Measurements from ENCODE around the gene HIBADH.

The HIBADH gene

DNA sequence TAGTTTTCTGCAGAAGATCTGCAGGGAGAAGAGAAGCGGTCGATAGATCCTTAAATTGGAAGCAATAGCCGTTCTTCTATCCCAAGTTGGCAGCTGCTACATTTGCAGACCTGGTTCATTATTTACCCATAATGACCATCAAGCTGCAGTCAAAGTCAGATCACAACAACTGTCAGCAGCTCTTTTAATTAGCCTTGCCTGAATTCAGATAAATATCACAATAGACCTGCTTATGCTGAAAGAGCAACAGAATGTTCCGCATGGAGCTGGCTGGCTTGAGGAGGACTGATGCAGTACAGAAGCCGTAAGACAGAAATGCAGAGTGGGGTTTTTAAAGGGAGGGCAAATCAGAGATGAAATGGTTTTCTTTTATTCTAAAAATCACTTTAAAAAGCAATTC lies 109.4 kb downstream of the HIBADH start:
- in situ Hi-C loops (cut with HindIII; ENCODE audit: low sequenced_read_pairs): no loop called here

- in situ Hi-C loops (cut with HindIII; ENCODE audit: low sequenced_read_pairs): no loop called here
Measured at GRCh38 chr7:27551803-27552400, 110.8 kb downstream of the HIBADH start.

DNA sequence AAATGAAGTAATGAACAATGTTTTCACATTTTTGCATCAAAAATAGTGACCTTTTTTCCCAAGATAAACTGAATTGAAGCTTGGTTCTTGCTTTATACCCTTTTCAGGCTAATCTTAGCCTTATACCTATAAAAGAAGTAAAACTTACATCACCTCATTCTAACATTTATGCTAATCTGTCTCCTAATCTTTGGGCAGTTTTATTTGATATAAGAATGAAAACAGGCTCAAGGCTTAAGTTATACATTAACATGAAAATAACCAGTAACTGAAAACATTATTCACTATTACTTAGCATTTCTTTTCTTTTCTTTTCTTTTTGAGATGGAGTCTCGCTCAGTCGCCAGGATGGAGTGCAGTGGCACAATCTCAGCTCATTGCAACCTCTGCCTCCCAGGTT lies 113.1 kb downstream of the HIBADH start:
- in situ Hi-C loops (cut with HindIII; ENCODE audit: low sequenced_read_pairs): loop anchor here (25.0 kb wide), 1 partner anchor 337 kb away; the partner anchor contains the start of gene HOXA13

DNA sequence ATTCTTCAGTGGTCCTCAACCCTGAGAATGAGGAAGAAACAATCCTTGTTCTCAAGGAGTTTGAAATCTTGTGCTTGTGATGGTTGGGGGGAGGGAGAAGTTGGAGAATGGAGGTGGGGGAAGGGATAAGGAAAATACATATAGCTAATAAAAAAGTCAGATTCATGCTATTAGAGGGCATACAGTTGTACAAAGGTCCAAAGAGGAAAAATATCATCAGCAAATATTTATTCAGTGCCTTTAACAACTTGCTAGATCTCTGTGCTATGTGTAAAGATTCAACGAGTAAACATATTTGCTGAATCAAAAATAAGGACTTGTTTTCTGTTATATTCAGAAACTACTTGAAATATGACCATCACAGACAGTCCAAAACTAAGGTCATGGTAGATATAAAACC lies 114.4 kb downstream of the HIBADH start:
- in situ Hi-C loops (cut with HindIII; ENCODE audit: low sequenced_read_pairs): loop anchor here (25.0 kb wide), 1 partner anchor 336 kb away; the partner anchor contains the start of gene HOXA13

DNA sequence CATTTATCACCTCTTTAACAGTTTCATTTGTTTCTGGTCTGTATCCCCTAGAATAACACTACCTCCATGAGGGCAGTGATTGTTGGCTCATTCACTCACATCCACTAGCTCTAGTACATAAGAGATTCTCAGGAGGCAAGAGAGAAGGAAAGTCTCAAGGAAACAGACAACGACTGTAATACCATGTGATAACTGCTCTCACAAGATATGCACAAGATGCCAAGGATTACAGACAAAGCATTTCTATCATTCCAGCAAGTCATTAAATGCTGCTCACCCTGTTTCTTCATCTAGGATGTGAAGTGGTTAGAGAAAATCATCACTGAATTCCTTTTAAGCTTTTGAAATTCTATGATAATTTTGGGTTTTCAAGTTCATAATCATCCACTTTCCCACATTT lies 115.3 kb downstream of the HIBADH start:
- in situ Hi-C loops (cut with HindIII; ENCODE audit: low sequenced_read_pairs): loop anchor here (25.0 kb wide), 1 partner anchor 335 kb away; the partner anchor contains the start of gene HOXA13

DNA sequence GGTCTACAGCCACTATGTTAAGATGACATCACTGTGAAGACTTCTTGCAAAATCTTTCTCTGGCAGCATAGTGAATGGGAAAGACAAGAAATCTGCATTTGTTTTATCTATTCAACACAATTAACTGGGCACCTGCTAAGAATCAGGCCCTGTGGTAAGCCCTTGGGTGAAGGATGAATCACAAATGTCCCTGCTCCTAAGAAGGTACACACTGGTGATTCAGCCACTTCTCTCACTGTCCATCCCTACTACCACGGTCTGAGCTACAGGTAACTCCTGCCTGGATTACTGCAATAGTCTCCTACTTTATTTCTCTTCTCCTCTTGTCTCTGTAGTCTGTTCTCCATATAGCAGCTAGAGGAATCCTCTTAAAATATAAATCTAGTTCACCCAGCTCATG lies 116.1 kb downstream of the HIBADH start:
- in situ Hi-C loops (cut with HindIII; ENCODE audit: low sequenced_read_pairs): loop anchor here (25.0 kb wide), 1 partner anchor 334 kb away; the partner anchor contains the start of gene HOXA13

GRCh38 chr7:27535795-27536194 lies 126.9 kb downstream of the HIBADH start:
- in situ Hi-C loops (cut with HindIII; ENCODE audit: low sequenced_read_pairs): loop anchor here (25.0 kb wide), 1 partner anchor 323 kb away; the partner anchor contains the start of gene HOXA13

DNA sequence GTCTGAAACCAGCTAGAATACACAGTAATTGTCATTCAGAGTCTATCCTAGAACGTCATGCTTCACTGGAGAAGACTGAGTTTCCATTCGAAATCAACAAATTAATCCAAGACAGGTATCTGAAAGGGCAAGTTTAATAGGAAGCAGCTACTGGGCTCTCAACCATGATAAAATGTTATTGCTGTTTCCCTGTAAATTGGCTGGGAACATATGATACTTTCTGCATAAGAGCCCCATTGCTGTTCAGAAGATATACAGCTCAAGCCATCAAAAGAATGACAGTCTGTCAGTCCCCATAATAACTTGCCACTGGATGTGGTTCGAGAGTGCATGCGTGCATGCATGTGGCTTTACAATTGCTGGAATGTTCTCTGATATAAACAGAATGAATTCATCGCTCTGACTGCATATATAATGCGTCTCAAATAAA lies 129.0 kb downstream of the HIBADH start:
- in situ Hi-C loops (cut with HindIII; ENCODE audit: low sequenced_read_pairs): loop anchor here (25.0 kb wide), 1 partner anchor 321 kb away; the partner anchor contains the start of gene HOXA13

- in situ Hi-C loops (cut with HindIII; ENCODE audit: low sequenced_read_pairs): loop anchor here (25.0 kb wide), 1 partner anchor 320 kb away; the partner anchor contains the start of gene HOXA13
Measured at GRCh38 chr7:27532314-27532713, 130.4 kb downstream of the HIBADH start.

- in situ Hi-C loops (cut with HindIII; ENCODE audit: low sequenced_read_pairs): loop anchor here (25.0 kb wide), 1 partner anchor 315 kb away; the partner anchor contains the start of gene HOXA13
Measured at GRCh38 chr7:27527348-27527714, 135.4 kb downstream of the HIBADH start.

GRCh38 chr7:27526611-27527347 lies 135.9 kb downstream of the HIBADH start:
- in situ Hi-C loops (cut with HindIII; ENCODE audit: low sequenced_read_pairs): loop anchor here (25.0 kb wide), 1 partner anchor 314 kb away; the partner anchor contains the start of gene HOXA13

GRCh38 chr7:27526131-27526530 lies 136.6 kb downstream of the HIBADH start:
- in situ Hi-C loops (cut with HindIII; ENCODE audit: low sequenced_read_pairs): loop anchor here (25.0 kb wide), 1 partner anchor 314 kb away; the partner anchor contains the start of gene HOXA13

GRCh38 chr7:27523321-27523720 lies 139.4 kb downstream of the HIBADH start:
- in situ Hi-C loops (cut with HindIII; ENCODE audit: low sequenced_read_pairs): no loop called here

GRCh38 chr7:27522566-27522965 lies 140.1 kb downstream of the HIBADH start:
- in situ Hi-C loops (cut with HindIII; ENCODE audit: low sequenced_read_pairs): no loop called here

DNA sequence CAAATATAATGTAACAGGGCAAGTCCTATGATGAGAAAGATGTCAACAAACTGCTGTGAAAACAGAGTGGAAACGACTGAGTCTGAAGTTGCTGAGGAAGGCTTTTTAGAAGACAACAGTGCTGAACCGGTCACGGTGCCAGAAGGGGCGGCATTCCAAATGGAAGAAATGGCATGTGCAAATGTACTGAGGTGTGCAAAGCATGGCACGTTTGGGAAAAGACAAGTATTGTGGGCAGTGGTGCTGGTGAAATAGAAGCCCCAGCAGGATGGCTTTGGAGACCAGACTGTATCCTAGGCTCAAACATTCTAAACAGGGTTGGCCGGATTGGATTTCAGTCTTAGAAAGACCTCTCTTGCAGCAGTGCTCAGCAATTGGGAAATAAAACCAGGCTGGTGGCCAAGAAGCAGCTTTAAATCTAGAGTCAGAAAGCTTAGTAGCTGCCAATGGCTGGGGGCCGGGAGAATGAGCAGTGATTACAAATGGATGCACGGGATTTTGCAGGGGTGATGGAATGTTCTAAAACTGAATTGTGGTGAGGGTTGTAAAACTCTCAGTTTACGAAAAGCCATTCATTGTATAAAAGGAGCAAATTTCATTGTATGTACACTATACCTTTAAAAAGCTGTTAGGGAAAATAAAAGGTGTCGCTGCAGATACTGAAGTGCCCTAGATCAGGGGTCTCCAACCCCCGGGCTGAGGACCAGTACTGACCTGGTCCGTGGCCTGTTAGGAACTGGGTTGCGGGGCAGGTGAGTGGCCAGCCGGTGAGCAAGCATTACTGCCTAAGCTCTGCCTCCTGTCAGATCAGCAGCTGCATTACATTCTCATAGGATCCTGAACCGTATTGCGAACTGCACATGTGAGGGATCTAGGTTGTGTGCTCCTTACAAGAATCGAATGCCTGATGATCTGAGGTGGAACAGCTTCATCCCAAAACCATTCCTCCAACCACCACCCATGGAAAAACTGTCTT lies 141.6 kb downstream of the HIBADH start:
- in situ Hi-C loops (cut with HindIII; ENCODE audit: low sequenced_read_pairs): no loop called here

DNA sequence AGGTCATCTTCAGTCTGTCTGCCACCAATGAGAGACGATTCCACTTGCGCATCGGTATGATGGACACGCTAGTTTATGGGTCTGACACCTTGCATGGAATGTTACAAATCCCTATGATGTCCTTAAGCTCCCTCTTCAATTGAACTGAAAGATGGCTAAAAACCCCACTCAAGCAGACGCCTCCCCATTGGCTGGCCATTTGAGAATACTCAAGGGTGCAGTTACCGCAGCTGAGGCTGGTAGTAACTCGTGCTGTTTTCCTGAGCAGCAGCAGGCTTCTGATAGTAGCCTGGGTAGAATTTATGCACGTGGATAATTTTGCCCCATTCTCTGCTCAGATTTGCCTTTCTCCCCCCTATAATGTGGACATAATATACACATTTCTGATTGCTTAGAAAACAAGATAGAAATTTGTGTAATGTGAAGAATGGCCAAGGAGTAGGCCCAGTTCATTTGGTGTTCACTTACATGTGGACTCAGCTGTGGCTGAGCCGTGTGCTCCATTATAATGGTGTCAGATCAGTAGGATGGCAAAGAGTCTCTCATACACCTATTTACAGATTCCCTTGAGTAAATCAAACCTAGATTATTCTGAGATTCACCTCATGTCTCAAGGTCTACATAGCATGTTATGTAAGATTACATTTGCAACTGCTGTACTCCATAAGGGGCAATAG lies 142.8 kb downstream of the HIBADH start:
- in situ Hi-C loops (cut with HindIII; ENCODE audit: low sequenced_read_pairs): no loop called here

GRCh38 chr7:27518561-27519350 lies 143.9 kb downstream of the HIBADH start:
- in situ Hi-C loops (cut with HindIII; ENCODE audit: low sequenced_read_pairs): no loop called here

DNA sequence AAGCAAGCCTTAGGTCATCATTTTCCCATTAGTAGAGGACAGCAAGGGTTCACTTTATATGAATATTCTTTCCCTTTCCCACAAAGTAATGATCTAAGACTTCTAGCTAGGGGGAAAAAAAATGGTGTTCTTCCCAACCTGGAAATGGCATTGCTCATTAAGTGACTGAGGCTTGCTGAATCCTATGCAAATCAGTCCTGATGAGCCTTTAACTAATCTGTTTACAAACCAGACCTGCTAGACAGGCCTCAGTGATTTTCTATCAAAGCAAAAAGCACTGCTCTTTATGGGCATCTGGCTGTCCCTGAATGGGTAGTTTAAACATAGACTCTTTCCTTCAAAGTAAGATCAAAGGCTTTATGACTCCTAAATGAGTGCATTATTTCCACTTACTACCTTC lies 146.3 kb downstream of the HIBADH start:
- in situ Hi-C loops (cut with HindIII; ENCODE audit: low sequenced_read_pairs): no loop called here

GRCh38 chr7:27515933-27516332 lies 146.8 kb downstream of the HIBADH start:
- in situ Hi-C loops (cut with HindIII; ENCODE audit: low sequenced_read_pairs): no loop called here

Measured in DLD1 (cell line).